ENCODE results near the gene LILRA2.

- TF ChIP-seq CTCF (conservative IDR thresholded peaks at IDR 0.05) (no peak), ZFX (IDR thresholded peaks at IDR 0.05) (no peak)
Measured at GRCh38 chr19:54572696-54573311, 786 bp upstream of the LILRA2 start.

All from C4-2B (cell line).